HCT116 (cell line): ENCODE data around the gene GAB2. TPM values are rescaled to one million over a fixed set of nuclear protein-coding genes. Genes with fewer than 3 reads are reported as not detected.

Source experiments
- ATAC-seq: fragments of 200-7000 bp; cut with Tn5 transposase; 2 replicates; pipeline ENCODE4 v1.9.1; 2020; ENCODE audit warnings: mild to moderate bottlenecking, moderate library complexity
- BruUV-seq: library from RNA; stranded (reverse); fragments of 400-500 nt; replicated peaks from 2 replicates; lab custom pipeline; 2021; lab: Mats Ljungman, UMichigan
- CTCF ChIA-PET: fragments of 300-600 bp; sonication (Branson Sonifier 250); formaldehyde crosslinking; loops from one replicate; lab custom pipeline; 2021; ENCODE audit warnings: antibody characterized with exemption; lab: Charles Lee
- POLR2A ChIA-PET: fragments of 300-600, 350-600 bp; sonication (Branson Sonifier 250); formaldehyde crosslinking; loops from one replicate; lab custom pipeline; 2021; ENCODE audit warnings: antibody characterized with exemption; lab: Charles Lee
- RAD21 ChIA-PET, 2 experiments: fragments of 300-600 bp; sonication (Branson Sonifier 250); formaldehyde crosslinking; loops; one replicate each; lab custom pipeline; 2023; ENCODE audit warnings: low total read pairs in 2 of 2; ENCODE audit not compliant: uncharacterized antibody in 2 of 2, unreplicated experiment in 2 of 2, low non-redundant PET in 1 of 2; lab: Charles Lee
- DNase-seq: peaks from one replicate; pipeline ENCODE4 v3.0.0-alpha.2; 2010; ENCODE audit warnings: low read depth, low spot score
- H2AFZ ChIP-seq: fragments of 200-600 bp; shearing (Covaris generic), sonication (generic); 2 replicates; pipeline ENCODE4 v1.6.1; 2017; ENCODE audit warnings: low read depth, mixed run types, mixed read lengths, antibody characterized with exemption, low read length; ENCODE audit not compliant: poor library complexity, severe bottlenecking
- H3K27ac ChIP-seq: 2 replicates; pipeline ENCODE4 v1.5.1; 2012; ENCODE audit warnings: low read depth, low read length
- H3K27me3 ChIP-seq: fragments of 200-600 bp; sonication (generic); 2 replicates; pipeline ENCODE4 v1.6.1; 2016; ENCODE audit warnings: mixed run types, low read length, mixed read lengths; ENCODE audit not compliant: insufficient read depth
- H3K36me3 ChIP-seq, 2 experiments: fragments of 200-500 bp in 1 of 2; fragments of 200-600 bp in 1 of 2; sonication (Bioruptor generic) in 1 of 2; sonication (generic) in 1 of 2; 2 replicates each; pipeline versions ENCODE4 v1.5.1 to v1.6.1; 2014 to 2016; ENCODE audit warnings: low read length in 2 of 2, inconsistent platforms in 1 of 2, mixed read lengths in 1 of 2, mixed run types in 1 of 2; ENCODE audit not compliant: insufficient read depth in 2 of 2, control insufficient read depth in 1 of 2
- H3K4me1 ChIP-seq, 2 experiments: fragments of 200-600 bp in 1 of 2; sonication (generic) in 1 of 2; 2 replicates each; pipeline versions ENCODE4 v1.5.1 to v1.6.1; 2012 to 2017; ENCODE audit warnings: low read length in 2 of 2, inconsistent platforms in 1 of 2, mild to moderate bottlenecking in 1 of 2, mixed read lengths in 1 of 2, mixed run types in 1 of 2, moderate library complexity in 1 of 2; ENCODE audit not compliant: insufficient read depth in 2 of 2, control insufficient read depth in 1 of 2
- H3K4me2 ChIP-seq: fragments of 200-600 bp; sonication (generic); 2 replicates; pipeline ENCODE4 v1.6.1; 2017; ENCODE audit warnings: mixed run types, low read length, mixed read lengths
- H3K4me3 ChIP-seq, 2 experiments: fragments of 200-600 bp in 1 of 2; sonication (generic) in 1 of 2; replicated peaks in 1 of 2; 2 replicates each; pipeline ENCODE4 v1.5.1; 2011 to 2016; ENCODE audit warnings: low read length in 2 of 2, control low read depth in 1 of 2, low read depth in 1 of 2, mild to moderate bottlenecking in 1 of 2, mixed read lengths in 1 of 2, mixed run types in 1 of 2
- H3K79me2 ChIP-seq: fragments of 200-600 bp; sonication (generic); 2 replicates; pipeline ENCODE4 v1.6.1; 2017; ENCODE audit warnings: mild to moderate bottlenecking, mixed run types, low read length, moderate library complexity, mixed read lengths; ENCODE audit not compliant: insufficient read depth
- H3K9ac ChIP-seq: fragments of 200-600 bp; sonication (generic); 2 replicates; pipeline ENCODE4 v1.6.1; 2016; ENCODE audit warnings: low read length, mixed read lengths
- H3K9me2 ChIP-seq: fragments of 200-600 bp; sonication (generic), shearing (Covaris generic); 2 replicates; pipeline ENCODE4 v1.6.1; 2017; ENCODE audit warnings: mixed run types, mild to moderate bottlenecking, moderate library complexity; ENCODE audit not compliant: insufficient read depth
- H3K9me3 ChIP-seq, 2 experiments: fragments of 200-500 bp in 1 of 2; fragments of 200-600 bp in 1 of 2; sonication (Bioruptor generic) in 1 of 2; sonication (generic) in 1 of 2; 2 replicates each; pipeline ENCODE4 v1.6.1; 2014 to 2017; ENCODE audit warnings: low read length in 2 of 2, mixed read lengths in 2 of 2, inconsistent platforms in 1 of 2, low read depth in 1 of 2, mild to moderate bottlenecking in 1 of 2, mixed run types in 1 of 2, moderate library complexity in 1 of 2; ENCODE audit not compliant: control insufficient read depth in 1 of 2, insufficient read depth in 1 of 2
- H4K20me1 ChIP-seq: fragments of 200-600 bp; sonication (generic), shearing (Covaris generic); 2 replicates; pipeline ENCODE4 v1.6.1; 2017; ENCODE audit warnings: mixed run types, mild to moderate bottlenecking, moderate library complexity; ENCODE audit not compliant: insufficient read depth
- CEBPB ChIP-seq: IDR thresholded peaks from 2 replicates; pipeline ENCODE4 v1.6.1; 2012; ENCODE audit warnings: low read depth
- CTCF ChIP-seq, 3 experiments: fragments of 200-600 bp in 1 of 3; sonication (generic) in 1 of 3; IDR thresholded peaks in 2 of 3; conservative IDR thresholded peaks in 1 of 3; 2 replicates each; pipeline ENCODE4 v1.5.1; 2012 to 2017; ENCODE audit warnings: low read depth in 2 of 3, low read length in 2 of 3, antibody characterized with exemption in 1 of 3, borderline replicate concordance in 1 of 3, control low read depth in 1 of 3, mild to moderate bottlenecking in 1 of 3, mixed read lengths in 1 of 3, mixed run types in 1 of 3, moderate library complexity in 1 of 3; ENCODE audit not compliant: insufficient read depth in 1 of 3
- ELF1 ChIP-seq: IDR thresholded peaks from 2 replicates; pipeline ENCODE4 v1.6.1; 2012; ENCODE audit warnings: low read depth, borderline replicate concordance
- EZH2 ChIP-seq: fragments of 200-600 bp; sonication (generic); IDR thresholded peaks from 2 replicates; pipeline ENCODE4 v1.6.1; 2017; ENCODE audit warnings: antibody characterized with exemption, mixed run types
- EZH2phosphoT487 ChIP-seq: fragments of 200-600 bp; IDR thresholded peaks from 2 replicates; pipeline ENCODE4 v1.6.1; 2018; ENCODE audit warnings: antibody characterized with exemption, borderline replicate concordance
- FOSL1 ChIP-seq: IDR thresholded peaks from 2 replicates; pipeline ENCODE4 v1.6.1; 2012; ENCODE audit warnings: low read depth
- JUND ChIP-seq: IDR thresholded peaks from 2 replicates; pipeline ENCODE4 v1.6.1; 2012
- MAX ChIP-seq: IDR thresholded peaks from 2 replicates; pipeline ENCODE4 v1.6.1; 2012
- POLR2A ChIP-seq: IDR thresholded peaks from 2 replicates; pipeline ENCODE4 v1.7.0; 2011; ENCODE audit warnings: borderline replicate concordance; ENCODE audit not compliant: insufficient read depth, insufficient read length; ENCODE audit errors: extremely low read depth
- POLR2AphosphoS5 ChIP-seq: IDR thresholded peaks from 2 replicates; pipeline ENCODE4 v1.6.1; 2011; ENCODE audit warnings: mild to moderate bottlenecking, low read depth, low read length, moderate library complexity
- RAD21 ChIP-seq: IDR thresholded peaks from 2 replicates; pipeline ENCODE4 v1.6.1; 2012; ENCODE audit warnings: low read depth, mild to moderate bottlenecking
- REST ChIP-seq: IDR thresholded peaks from 2 replicates; pipeline ENCODE4 v1.6.1; 2012; ENCODE audit warnings: low read depth
- SIN3A ChIP-seq: IDR thresholded peaks from 2 replicates; pipeline ENCODE4 v1.6.1; 2012; ENCODE audit warnings: low read depth
- SP1 ChIP-seq: IDR thresholded peaks from 2 replicates; pipeline ENCODE4 v1.6.1; 2012; ENCODE audit warnings: low read depth
- SRF ChIP-seq: IDR thresholded peaks from 2 replicates; pipeline ENCODE4 v1.6.1; 2012; ENCODE audit warnings: low read depth
- TCF7L2 ChIP-seq: IDR thresholded peaks from 2 replicates; pipeline ENCODE4 v1.7.0; 2011; ENCODE audit warnings: borderline replicate concordance, inconsistent platforms; ENCODE audit not compliant: insufficient read depth, insufficient read length; ENCODE audit errors: extremely low read depth
- YY1 ChIP-seq: IDR thresholded peaks from 2 replicates; pipeline ENCODE4 v1.6.1; 2011; ENCODE audit warnings: low read length, low read depth, moderate library complexity, mild to moderate bottlenecking; ENCODE audit not compliant: insufficient replicate concordance; ENCODE audit errors: extremely low read depth
- ZBTB33 ChIP-seq: IDR thresholded peaks from 2 replicates; pipeline ENCODE4 v1.6.1; 2011; ENCODE audit warnings: mild to moderate bottlenecking, low read length, moderate library complexity; ENCODE audit not compliant: insufficient replicate concordance; ENCODE audit errors: extremely low read depth
- ZFX ChIP-seq: fragments of 450-650 bp; IDR thresholded peaks from 2 replicates; pipeline ENCODE4 v1.6.1; 2017
- intact Hi-C: fragments of 100-400 bp; cut with micrococcal nuclease; formaldehyde crosslinking; loops from 2 replicates; pipeline ENCODE4 v1.10.0; 2022
- total RNA-seq: library from RNA; stranded (reverse); gene quantifications from one replicate; pipeline ENCODE4 v1.2.1, GENCODE V29; 2021; ENCODE audit not compliant: unreplicated experiment

GAB2 gene
- total RNA-seq, 1 experiment from 2014 or later: 1.9 TPM

- no peak for TF ChIP-seq SP1
- TF ChIP-seq SIN3A: no peak
- TF ChIP-seq MAX: no peak
- TF ChIP-seq JUND: no peak
Observed at GRCh38 chr11:78408619-78409018, 9.0 kb downstream of the GAB2 start (continued).

GRCh38 chr11:78406568-78407196 is 10.9 kb downstream of the GAB2 start:
- ChIA-PET CTCF (no interaction called here), POLR2A (no interaction called here)
- no peak for TF ChIP-seq REST
- TF ChIP-seq ZBTB33: no peak
- TF ChIP-seq EZH2: no peak
- TF ChIP-seq RAD21: no peak
- TF ChIP-seq TCF7L2: no peak
- no peak for TF ChIP-seq CTCF (IDR thresholded peaks at IDR 0.05 in 2 of 3, conservative IDR thresholded peaks at IDR 0.05 in 1 of 3; ENCODE audit: borderline replicate concordance in 1 of 3, insufficient read depth in 1 of 3, low read depth in 2 of 3, low read length in 2 of 3)
- TF ChIP-seq ELF1: no peak
- TF ChIP-seq EZH2phosphoT487: no peak
- TF ChIP-seq FOSL1: no peak
- no peak for TF ChIP-seq SRF
- TF ChIP-seq ZFX: no peak
- TF ChIP-seq POLR2A: no peak
- TF ChIP-seq SIN3A: no peak
- no peak for TF ChIP-seq YY1
- TF ChIP-seq CEBPB: no peak
- TF ChIP-seq JUND: no peak
- no peak for TF ChIP-seq POLR2AphosphoS5

More at GRCh38 chr11:78406568-78407196, 10.9 kb downstream of the GAB2 start:
- Histone ChIP-seq H4K20me1 (no peaks in the 10 kb centered on the region), H2AFZ (no peak overlapping the region), H3K9me2 (no peaks in the 10 kb centered on the region), H3K36me3 (no peaks in the 10 kb centered on the region), H3K27ac (no peak overlapping the region), H3K4me1 (peaks cover 0 to 7% of the 10 kb centered on the region in 2 experiments; a peak in 2 of 4 replicates), H3K4me2 (peak overlapping the region; percentile 9; the same call in 1 of the 2 replicates), H3K4me3 (no peak overlapping the region), H3K9me3 (no peaks in the 10 kb centered on the region; a peak in 1 of 4 replicates), H3K27me3 (no peaks in the 10 kb centered on the region), H3K9ac (no peak overlapping the region), H3K79me2 (no peaks in the 10 kb centered on the region)
- intact Hi-C loops: no loop called here
- ATAC-seq (no peak), DNase-seq (no peak)
- RAD21 ChIA-PET: no interaction called here
- BruUV-seq: no TSS peak
